ENCODE measurements around the gene ITGA6.

- TF ChIP-seq EZH2 (IDR thresholded peaks at IDR 0.05), result no peak
- TF ChIP-seq POLR2AphosphoS5 (IDR thresholded peaks at IDR 0.05; ENCODE audit: borderline replicate concordance, low read depth, low read length), result no peak
Measured at GRCh38 chr2:172409042-172409441, 18.3 kb upstream of the ITGA6 start.

Data from SK-N-MC (cell line).